GM19238 (cell line): ENCODE data around the gene BUD31.
"Not testable (repeated sequence)": the region's sequence is repeated elsewhere in the genome, so short reads cannot be mapped to it uniquely, and the experiment has no call there.

ENCODE experiments used
- DNase-seq: peaks from one replicate; pipeline ENCODE4 v3.0.0; 2011; ENCODE audit warnings: low spot score; ENCODE audit not compliant: insufficient read length

The BUD31 gene

DNA sequence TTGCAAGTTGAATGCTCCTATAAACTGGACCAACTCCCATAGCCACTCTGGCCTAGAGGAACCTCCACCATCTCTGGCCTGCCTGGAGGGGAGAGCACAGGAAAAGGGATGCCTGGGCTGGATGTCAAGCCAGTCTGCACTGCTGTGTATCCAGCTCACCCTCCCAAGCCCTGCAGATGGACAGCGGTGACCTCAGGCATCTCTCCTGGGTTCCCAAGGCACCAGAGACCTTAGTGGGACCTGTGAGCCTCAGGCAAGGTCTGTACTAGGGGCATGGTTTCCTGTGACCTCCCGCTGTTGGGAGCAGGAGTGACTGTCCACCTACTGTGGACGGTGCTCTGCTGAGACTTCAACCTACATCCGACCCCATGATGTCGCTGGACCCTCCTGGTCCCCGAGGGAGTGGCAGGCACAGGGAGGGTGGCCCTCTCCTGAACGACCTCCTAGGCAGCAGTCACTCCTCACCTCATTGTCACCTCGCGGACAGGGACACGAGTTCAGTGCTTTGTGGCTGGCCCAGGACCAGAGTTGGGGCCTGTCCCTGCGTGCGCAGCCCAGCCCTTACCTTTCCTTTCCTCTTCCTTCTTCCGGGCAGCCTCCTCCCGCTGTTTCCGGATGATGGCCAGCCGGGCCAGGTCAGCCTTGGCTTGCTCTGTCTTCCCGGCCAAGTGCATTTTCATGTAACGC, 11.3 kb upstream of the BUD31 start:
- no peak for DNase-seq

DNA sequence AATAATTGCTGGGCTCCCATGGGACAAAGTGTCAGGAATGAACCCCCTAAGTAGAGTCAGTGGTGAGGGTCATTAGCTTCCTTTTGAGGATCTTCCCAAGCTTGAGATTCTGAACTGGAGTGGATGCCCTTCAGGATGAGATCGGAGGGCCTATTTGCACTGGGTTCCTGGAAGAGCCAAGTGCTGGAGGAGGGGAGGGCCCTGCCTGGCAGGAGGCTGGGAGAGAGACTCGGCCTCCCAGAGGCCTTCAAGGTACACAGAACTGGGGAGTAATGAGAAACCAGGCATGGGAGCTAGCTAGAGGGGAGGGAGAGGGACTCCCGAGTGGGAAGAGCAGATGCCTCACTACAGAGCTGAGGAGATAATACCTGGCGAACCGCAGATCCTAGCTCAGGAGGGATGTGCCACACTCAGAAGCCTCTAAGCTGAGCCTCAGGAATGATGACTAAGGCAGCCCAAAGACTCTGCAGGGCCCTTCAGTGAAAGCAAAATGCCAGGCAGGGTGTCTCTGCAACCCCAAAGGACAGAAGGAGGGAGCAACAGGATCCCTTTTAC, 9.8 kb upstream of the BUD31 start:
- DNase-seq: no peak

DNA sequence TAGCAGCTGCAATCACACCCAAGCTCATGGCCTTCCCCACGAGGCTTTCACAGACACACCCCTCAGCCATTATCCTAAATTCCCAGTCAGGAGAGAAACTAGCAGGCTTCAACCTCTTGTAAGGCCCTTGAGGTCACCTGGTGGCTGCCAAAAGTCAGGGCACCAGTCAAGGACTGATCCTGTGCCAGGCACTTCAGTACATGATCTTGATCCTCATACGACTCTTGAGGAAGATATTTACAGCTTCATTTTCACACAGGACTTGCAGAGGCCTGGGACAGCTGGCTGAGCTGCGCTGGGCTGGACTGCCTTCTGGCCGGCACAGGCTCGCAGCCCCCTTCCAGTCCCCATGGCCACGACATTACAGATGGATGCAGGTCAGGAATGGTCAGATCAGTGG, 9.2 kb upstream of the BUD31 start:
- DNase-seq: no peak

DNA sequence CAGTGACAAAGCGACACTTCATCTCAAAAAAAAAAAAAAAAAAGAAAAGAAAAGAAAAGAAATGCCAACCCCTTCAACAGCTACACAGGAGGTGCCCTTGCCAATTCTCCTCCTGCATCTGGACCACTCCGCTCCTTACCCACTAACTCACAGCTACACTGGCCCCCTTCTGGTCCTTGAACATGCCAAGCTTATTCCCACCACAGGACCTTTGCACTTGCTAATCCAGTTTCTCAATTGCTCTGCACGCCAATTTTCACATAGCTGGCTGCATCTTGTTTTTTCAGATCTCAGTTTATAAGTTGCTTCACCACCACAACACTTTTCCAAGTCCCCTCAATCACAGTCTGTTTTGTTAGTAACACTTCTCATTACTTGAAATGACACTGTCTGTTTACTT, 5.9 kb upstream of the BUD31 start:
- DNase-seq: no peak

DNA sequence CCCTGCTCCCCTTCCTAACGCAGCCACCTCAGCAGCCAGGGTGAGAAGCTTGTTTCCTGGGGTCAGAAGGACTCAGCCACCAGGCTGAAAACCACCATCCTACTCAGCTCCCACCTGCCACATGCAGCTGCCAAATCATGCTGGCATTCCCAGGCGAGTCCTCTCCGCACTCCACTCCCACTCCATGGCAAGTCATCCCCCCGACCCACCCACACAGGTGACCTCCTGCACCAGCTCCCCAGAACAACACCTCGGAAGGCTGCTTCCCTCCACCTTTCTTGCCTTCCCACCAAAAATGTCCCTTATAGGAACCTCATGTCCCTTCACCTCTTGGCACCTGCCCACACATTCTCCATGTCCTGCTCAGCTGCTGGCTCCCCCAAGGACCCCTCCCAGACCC, 5.0 kb upstream of the BUD31 start:
- no peak for DNase-seq

DNA sequence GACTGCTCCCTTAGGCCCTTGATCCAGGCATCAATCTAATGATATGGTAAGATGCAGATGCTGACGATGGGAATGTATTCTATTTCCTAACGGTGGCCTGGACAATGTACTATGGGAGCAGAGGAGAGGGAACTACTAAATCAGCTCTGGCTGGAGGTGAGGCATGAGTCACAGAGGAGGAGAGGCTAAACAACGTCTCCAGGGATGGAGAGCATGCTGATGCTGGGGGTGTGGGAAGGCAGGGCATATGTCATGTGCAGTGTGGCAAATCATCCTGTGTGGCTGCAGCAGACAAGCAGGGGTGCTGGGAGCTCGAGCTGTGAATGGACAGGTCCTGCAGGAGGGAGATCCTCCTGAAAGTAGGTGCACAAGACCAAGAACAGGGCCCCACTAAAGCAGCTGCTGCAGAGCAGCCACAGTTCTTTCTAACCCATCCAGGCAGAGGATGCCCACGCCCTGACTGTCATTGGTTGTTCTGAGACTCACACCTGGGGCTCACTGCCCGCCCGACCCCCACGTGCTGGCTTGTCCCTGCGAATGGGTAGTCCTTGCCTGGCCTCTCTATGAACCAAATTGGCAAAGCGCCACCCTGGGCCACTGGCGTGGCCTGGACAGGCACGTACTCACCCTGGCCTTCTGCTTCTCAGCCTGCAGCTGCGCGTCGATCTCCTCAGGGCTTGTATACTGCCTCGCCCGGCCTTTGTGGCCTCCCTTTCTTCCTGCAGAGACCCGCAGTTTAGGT, 4.4 kb upstream of the BUD31 start:
- no peak for DNase-seq

DNA sequence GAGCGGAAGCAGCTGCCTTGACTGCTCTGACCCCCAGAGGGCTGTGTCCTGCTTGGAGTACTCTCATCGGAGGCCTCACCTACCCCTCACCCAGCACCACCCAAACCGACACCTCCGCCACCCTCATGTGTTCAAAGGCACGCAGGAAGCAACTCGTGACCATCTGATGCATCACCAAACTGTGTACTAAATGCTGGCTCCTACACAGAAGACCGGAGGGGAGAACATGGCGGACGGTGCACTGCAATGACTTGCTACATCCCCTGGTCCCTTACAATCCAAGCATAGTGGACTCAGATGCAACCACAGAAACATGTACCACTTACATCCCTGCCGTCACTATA, 3.8 kb upstream of the BUD31 start:
- DNase-seq: no peak

DNA sequence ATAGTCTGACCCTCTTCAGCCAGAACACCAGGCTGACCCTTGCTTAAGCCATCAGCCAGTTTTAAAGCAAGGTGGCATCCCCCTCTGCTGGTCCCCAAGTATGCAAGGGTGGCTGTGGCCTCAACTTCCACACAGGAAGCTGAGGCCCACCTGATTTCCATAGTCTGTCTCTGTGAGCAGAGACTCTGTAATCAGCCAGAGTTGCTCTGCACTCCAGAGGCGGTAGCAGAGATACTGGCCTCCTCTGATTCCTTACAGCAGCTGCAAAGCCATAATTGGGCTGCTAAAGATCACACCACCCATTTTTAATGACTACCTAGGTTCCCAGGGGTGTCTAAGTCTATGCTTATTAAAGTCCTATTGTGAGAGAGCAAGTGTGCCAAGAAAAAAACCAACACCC, 2.2 kb upstream of the BUD31 start:
- DNase-seq: no peak

DNA sequence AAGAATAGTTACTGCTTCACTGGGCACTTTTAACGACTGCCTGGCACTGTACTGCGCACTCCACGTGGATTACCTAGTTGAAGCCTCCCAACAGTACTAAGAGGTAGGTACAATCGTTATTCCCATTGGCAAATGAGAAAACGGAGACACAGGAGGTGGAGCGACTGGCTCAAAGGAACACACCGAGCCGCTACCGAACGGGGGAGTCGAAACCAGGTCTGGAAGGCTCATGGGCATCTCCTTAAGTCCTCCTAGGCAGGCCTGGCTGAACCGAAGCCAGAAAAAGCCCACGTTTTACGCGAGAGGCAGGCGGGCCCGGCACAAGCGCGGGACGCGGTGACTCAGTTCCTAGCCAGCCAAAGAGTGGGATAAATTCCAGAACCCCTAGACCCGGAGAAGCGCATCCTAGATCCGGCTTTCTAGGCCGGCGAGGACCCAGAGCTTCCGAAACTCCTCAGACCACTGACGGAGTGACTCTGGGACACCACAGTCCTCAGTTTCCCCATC, 844 bp upstream of the BUD31 start:
- no peak for DNase-seq

DNA sequence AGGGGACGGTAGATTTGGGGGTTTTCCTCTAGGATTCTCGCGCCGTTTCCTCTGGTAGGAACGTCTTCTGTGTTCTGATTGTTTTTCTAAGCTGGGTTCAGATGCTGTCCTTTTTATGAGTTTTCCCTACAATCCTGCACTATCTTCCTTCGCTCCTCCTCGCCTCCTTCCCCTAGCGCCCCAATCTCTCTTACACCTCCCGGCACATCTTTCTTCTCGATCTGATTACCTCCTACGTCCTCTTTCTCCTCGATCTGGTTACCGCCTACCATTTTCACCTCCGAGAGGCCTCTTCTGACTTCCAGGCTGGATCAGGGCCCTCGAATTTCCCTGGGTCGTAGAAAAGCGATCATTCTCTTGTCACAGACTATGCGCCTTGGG, 413 bp downstream of the BUD31 start:
- DNase-seq: no peak

DNA sequence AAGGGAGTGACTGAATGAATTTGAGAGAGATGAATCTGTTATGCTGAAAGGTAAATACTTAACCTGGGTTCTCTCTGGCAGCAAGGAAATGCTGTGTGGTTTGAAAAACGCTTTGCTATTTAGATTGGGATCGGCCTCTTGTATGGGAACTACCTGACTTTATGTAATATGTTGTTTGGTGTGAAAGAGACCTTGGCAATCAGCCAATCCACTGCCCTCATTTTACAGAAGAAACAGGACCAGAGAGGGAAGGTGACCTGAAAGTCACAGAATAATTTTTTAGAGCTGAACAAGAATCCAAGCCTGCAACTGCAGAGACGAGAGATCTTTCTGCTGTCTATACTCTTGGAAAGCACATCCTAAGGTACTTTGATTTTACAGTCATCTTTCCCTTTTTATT, 1.0 kb downstream of the BUD31 start:
- no peak for DNase-seq

DNA sequence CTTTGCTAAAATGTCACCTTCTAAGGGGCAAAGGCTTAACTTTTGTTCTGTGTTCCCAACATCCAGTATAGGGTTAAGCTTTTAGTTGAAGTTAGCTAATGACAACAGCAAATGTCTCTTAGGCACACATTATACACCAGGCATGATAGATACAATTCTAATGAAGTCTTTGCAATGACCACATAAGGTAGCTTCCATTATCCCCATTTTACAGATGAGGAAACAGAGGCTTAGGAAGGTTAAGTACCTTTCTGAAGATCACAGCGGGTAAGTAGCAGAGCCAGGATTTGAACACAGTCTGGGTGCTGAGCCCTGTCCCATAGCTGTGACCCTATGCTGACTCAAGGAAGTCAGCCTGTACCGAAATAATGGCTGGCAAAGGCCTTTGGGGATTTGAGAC, 1.9 kb downstream of the BUD31 start:
- DNase-seq: no peak

DNA sequence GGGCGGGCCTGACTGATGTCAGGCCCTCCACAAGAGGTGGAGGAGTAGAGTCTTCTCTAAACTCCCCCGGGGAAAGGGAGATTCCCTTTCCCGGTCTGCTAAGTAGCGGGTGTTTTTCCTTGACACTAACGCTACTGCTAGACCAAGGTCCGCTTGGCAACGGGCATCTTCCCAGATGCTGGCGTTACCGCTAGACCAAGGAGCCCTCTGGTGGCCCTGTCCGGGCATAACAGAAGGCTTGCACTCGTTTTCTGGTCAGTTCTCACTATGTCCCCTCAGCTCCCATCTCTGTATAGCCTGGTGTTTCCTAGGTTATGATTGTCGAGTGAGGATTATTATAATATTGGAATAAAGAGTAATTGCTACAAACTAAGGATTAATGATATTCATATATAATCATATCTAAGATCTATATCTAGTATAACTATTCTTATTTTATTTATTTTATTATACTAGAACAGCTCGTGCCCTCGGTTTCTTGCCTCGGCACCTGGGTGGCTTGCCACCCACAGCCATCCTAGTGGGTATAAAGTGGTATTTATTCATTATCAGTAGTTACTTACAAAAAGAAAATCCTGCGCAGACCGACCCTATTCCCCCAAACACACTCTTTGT, 6.9 kb downstream of the BUD31 start:
- DNase-seq: not testable (repeated sequence)

DNA sequence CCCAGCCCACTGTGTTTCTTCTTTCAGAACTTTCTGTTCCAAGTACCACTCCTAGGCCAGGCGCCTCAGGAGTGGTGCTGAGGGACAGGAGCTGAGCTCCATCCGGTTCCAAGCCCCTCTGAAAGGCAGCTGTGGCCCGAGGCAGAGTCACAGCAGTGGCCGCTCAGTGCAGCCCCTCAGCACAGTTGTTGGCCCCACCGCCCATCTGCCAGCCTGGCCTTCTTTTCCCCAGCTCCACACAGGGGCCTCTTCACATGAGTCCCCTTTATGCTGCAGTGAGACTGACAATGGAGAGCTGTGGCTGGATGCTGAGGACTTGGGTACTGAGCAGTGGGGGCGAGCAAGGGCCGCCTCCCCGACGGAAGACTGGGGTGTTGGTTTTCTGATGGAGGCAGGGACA, 9.5 kb downstream of the BUD31 start:
- no peak for DNase-seq

DNA sequence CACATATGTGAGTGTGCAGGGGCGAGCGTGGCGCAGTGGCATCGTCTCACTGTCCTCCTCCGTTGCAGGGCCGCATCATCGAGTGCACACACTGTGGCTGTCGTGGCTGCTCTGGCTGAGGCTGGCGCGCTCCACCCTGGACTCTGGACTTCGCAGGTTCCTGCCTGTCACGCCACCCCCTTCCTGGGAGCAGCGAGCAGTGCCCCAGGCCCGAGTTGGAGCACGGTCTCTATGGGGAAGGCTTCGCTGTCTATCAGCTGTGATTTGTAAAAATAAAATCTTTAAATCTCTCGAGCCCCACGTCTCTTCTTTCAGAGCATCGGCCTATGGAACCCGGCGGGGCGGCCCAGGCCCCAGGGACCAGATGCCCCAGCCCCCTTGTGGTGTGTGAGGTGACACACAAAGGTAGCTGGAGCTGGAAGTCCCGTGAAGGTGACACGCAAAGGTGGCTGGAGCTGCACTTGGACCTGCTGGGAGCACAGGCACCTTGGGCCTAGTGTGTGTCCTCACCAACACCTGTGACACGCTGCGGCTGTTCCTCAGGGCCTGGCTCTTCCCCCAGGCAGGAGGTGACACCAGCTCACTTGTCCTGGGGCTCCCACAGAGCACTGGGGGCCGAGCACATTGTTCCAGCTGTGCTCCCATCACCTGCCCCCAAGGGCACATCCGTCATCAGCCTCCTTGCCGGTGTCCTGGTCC, 10.7 kb downstream of the BUD31 start:
- DNase-seq: no peak

DNA sequence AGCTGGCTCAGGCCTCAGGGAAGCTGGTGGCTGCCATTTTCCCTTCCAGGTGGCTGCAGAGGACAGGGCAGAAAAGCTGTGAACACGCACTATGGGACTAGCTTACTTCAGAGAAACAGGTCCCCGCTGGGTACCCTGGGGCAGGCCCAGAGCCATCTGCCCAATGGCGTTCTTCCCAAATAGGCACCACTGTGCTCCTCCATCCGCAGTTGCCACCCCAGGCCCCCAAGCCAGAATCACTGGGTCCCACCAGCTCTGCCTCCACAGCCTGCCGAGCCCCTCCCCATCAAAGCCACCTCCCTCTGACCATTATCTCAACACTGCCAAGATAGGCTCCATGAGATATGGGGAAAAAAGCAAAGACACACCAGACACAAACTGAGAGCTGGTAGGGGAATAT, 11.4 kb downstream of the BUD31 start:
- DNase-seq: no peak

DNA sequence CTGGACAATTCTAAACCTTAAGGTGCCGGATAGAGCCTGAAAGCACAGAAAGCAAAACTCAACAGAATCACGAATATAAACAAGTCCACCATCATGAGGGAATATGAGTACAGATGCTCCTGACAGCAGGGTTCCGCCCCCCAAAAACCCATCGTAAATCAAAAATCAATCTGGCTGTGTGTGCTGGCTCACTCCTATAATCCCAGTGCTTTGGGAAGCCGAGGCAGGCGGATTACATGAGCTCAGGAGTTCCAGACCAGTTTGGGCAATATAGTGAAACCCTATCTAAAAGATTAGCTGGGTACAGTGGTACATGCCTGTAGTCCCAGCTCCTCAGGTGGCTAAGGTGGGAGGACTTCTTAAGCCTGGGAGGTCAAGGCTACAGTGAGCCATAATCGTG, 12.2 kb downstream of the BUD31 start:
- DNase-seq: no peak

DNA sequence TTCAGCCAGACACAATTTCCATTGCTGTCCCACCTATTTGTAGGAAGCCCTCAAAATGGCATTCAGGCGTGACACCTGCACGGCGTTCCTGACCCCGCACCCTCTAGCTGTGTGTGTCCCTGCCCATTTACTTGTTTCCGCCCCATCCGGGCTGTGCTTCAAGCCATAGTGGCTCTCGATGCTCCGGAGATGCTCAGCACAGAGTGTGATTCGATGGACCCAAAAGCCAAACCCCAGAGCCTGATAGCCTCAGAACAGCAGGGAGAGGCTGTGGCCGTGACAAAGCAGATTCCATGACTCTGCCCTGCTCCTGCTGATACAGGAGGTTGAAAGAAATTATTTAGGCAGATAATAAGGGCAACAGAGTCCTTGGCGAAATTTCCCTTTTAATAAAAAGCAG, 13.4 kb downstream of the BUD31 start:
- DNase-seq: no peak

DNA sequence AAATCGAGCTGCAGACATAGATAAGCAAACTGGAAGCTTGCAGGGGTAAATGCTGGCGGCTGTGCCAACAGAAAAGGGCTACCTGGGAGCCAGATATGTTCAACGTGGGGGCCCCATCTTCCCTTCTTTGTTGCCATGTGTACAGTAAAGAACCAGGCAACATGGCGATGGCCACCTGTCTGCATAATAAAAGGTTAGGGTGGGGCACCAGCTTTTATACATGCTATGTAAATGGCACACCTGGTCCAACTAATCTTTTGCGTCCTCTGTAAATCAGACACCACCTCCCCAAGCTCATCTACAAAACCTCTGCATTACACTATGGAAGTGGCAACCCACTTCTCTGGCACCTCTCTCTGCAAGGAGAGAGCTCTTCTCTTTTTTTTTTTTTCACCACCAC, 13.9 kb downstream of the BUD31 start:
- DNase-seq: no peak

DNA sequence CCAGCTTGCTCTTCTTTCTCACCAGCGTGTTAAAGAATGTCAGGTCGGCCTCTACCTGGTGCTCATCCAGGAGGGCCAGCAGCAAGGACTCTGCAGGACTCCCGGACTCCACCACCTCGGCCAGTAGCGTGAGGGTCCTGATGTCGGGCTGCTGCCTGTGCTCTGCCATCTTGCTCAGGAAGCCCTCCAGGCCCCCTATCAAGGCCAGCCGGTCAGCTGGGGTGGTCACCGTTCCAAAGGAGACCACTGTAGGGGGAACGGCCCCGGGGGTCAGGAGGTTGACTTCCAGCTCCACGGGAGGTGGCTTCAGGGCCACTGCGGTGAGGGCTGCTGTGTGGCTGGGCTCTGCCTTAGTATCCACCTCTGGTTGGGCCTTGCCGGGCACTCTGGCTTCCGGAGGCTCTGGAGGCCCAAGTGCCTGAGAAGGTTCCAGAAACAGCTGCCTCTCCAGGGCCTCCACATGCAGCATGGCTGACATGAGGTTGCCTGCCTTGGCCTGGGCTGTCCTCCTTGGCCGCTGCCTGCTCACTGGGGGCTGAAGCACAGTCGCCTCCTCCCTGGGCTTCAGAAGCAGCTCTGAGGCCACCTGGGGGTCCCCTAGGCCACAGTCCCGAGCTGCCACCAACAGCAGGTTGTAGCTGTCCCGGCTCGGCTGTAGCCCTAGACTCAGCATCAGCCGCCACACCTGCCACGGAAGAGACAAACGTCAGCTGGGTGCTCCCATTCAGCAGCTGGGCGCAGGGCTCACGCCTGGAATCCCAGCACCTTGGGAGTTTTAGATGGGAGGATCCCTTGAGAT, 16.4 kb downstream of the BUD31 start:
- no peak for DNase-seq

DNA sequence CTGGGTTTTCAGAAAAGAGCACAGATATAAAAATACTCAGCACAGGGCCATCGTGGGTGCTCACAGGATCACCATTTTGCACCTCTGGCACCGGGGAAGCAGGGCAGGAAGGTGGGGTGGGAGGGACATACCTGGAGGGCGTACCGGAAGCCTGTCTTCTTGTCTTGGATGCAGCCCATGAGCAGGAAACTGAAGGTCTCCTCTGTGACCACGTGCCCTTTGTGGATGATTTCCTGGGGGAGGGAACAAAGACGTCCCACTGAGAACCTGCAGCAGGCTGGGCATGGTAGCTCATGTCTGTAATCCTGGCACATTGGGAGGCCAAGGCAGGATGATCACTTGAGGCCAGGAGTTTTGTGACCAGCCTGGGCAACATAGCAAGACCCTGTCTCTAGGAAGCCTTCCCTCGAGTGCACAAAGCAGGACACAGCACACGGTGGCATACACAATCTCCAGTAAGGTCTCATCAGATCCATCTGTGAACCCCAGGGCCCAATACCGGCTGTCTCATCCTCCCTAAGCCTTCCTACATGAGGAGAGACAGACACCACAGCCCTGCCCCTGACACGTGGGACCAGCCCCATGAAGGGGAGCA, 20.3 kb downstream of the BUD31 start:
- no peak for DNase-seq
